ENCODE measurements around the gene DPM3. TPM values are rescaled to one million over a fixed set of nuclear protein-coding genes. Genes with fewer than 3 reads are reported as not detected.

DPM3 gene
- total RNA-seq, 1 donor from 2014 or later = 71.1 TPM

GRCh38 chr1:155174324-155175280 lies 34.3 kb upstream of the DPM3 start:
- no peak for TF ChIP-seq CTCF (IDR thresholded peaks at IDR 0.05)
- H3K27ac ChIP-seq = no peak overlapping the region
- H3K27me3 ChIP-seq = no peaks in the 10 kb centered on the region
- ATAC-seq = no peak
- H3K9me3 ChIP-seq = no peaks in the 10 kb centered on the region
- intact Hi-C loops (cut with DNase I) = no loop called here
- peak overlapping the region; percentile 67 for H3K4me3 ChIP-seq
- H3K36me3 ChIP-seq = peaks cover 19% of the 10 kb centered on the region
- H3K4me1 ChIP-seq = peaks cover 19% of the 10 kb centered on the region
- peak; percentile 68 for DNase-seq

- ATAC-seq (no peak), DNase-seq (peak; percentile 71)
- TF ChIP-seq CTCF (IDR thresholded peaks at IDR 0.05) = no peak
- Histone ChIP-seq H3K27ac (peak within 1 kb of the TSS; percentile 88), H3K4me1 (peaks cover 19% of the 10 kb centered on the region), H3K36me3 (peaks cover 28% of the 10 kb centered on the region), H3K9me3 (no peaks in the 10 kb centered on the region), H3K27me3 (no peaks in the 10 kb centered on the region), H3K4me3 (peak within 1 kb of the TSS; percentile 67)
- intact Hi-C loops (cut with DNase I) = no loop called here
These were observed 33.4 kb upstream of the DPM3 start, which contains the start of gene TRIM46 for GRCh38 chr1:155173478-155174323. TRIM46 (plus strand) TSS chr1:155173849; CDS start chr1:155173967, 118 bp downstream.

- intact Hi-C loops (cut with DNase I) = no loop called here
- TF ChIP-seq CTCF (IDR thresholded peaks at IDR 0.05) = peak; percentile 93
These were observed 32.6 kb upstream of the DPM3 start, which contains the start of gene KRTCAP2 for GRCh38 chr1:155172732-155173477. KRTCAP2 (minus strand) TSS chr1:155173304; CDS start chr1:155173224, 80 bp downstream.

GRCh38 chr1:155171836-155172731 lies 31.8 kb upstream of the DPM3 start:
- no peak for DNase-seq
- TF ChIP-seq CTCF (IDR thresholded peaks at IDR 0.05) = no peak
- peak overlapping the region; percentile 88 for H3K27ac ChIP-seq
- ATAC-seq = peak; percentile 5
- no peaks in the 10 kb centered on the region for H3K27me3 ChIP-seq
- peaks cover 30% of the 10 kb centered on the region for H3K36me3 ChIP-seq
- intact Hi-C loops (cut with DNase I) = no loop called here
- no peaks in the 10 kb centered on the region for H3K9me3 ChIP-seq
- H3K4me3 ChIP-seq = peak overlapping the region; percentile 67
- H3K4me1 ChIP-seq = peaks cover 26% of the 10 kb centered on the region

More at GRCh38 chr1:155172732-155173477, 32.6 kb upstream of the DPM3 start, which contains the start of gene KRTCAP2:
- Histone ChIP-seq H3K4me1 (peaks cover 19% of the 10 kb centered on the region), H3K27ac (peak within 1 kb of the TSS; percentile 88), H3K27me3 (no peaks in the 10 kb centered on the region), H3K4me3 (peak within 1 kb of the TSS; percentile 67), H3K9me3 (no peaks in the 10 kb centered on the region), H3K36me3 (peaks cover 30% of the 10 kb centered on the region)
- DNase-seq = peak; percentile 98
- ATAC-seq = peak; percentile 87

Measured in upper lobe of right lung (tissue), 1 donor.